IPS-18a (cell line): ENCODE data around the gene PSMB10.

Experiments used
- H3K27ac ChIP-seq: one replicate; pipeline ENCODE4 v1.5.1; 2013; ENCODE audit warnings: low read length
- H3K27me3 ChIP-seq: one replicate; pipeline ENCODE4 v1.6.1; 2013; ENCODE audit warnings: mild to moderate bottlenecking, low read length; ENCODE audit not compliant: control insufficient read depth, insufficient read depth
- H3K36me3 ChIP-seq: one replicate; pipeline ENCODE4 v1.6.1; 2013; ENCODE audit warnings: low read depth, low read length; ENCODE audit not compliant: control insufficient read depth
- H3K4me1 ChIP-seq: one replicate; pipeline ENCODE4 v1.6.1; 2013; ENCODE audit warnings: low read depth, low read length; ENCODE audit not compliant: control insufficient read depth
- H3K4me3 ChIP-seq: one replicate; pipeline ENCODE4 v1.5.1; 2013; ENCODE audit warnings: low read length
- H3K9ac ChIP-seq: one replicate; pipeline ENCODE4 v1.6.1; 2013; ENCODE audit warnings: mild to moderate bottlenecking, low read length, moderate library complexity
- H3K9me3 ChIP-seq: one replicate; pipeline ENCODE4 v1.6.1; 2013; ENCODE audit warnings: low read depth, low read length; ENCODE audit not compliant: control insufficient read depth

Gene PSMB10

DNA sequence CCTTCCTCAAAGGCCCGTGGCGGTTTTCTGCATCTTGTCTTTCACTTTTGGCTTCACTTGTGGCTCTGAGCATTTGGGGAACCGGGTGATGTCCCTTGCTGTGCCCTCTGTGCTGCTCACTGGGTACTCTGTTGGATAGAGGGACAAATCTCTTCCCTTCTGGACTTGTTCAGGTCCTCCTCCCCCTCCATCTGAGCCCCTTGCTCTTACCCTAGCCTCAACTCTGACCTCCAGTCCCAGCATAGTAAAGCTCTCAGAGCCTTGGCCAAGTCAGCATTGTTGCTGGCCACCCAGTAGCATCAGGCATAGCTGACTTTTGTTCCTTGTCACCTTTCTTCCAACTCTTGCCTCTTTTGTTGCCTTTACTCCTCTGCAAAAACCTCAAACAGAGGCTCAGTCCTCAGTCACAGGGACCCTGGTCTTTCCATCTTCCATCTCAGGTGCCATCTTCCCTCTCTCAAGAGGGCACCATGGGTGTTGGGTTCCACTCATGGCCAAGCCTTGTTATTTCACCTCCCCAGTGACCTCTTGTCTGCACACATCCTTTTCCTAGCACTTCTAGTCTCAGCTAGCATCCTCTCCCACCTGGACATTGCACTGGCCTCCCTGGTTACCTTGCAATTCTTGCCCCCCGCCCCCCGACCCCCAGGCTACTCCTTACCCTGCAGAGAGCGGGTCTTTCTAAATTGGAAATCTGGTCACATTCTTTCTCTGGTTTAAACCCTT is 393 bp upstream of the PSMB10 start:
- H3K36me3 ChIP-seq = no peaks in the 10 kb centered on the region
- no peaks in the 10 kb centered on the region for H3K27me3 ChIP-seq
- H3K9me3 ChIP-seq = no peaks in the 10 kb centered on the region
- H3K4me3 ChIP-seq = peak overlapping the region; percentile 96
- H3K4me1 ChIP-seq = no peaks in the 10 kb centered on the region
- peak overlapping the region; percentile 79 for H3K9ac ChIP-seq
- no peak overlapping the region for H3K27ac ChIP-seq

DNA sequence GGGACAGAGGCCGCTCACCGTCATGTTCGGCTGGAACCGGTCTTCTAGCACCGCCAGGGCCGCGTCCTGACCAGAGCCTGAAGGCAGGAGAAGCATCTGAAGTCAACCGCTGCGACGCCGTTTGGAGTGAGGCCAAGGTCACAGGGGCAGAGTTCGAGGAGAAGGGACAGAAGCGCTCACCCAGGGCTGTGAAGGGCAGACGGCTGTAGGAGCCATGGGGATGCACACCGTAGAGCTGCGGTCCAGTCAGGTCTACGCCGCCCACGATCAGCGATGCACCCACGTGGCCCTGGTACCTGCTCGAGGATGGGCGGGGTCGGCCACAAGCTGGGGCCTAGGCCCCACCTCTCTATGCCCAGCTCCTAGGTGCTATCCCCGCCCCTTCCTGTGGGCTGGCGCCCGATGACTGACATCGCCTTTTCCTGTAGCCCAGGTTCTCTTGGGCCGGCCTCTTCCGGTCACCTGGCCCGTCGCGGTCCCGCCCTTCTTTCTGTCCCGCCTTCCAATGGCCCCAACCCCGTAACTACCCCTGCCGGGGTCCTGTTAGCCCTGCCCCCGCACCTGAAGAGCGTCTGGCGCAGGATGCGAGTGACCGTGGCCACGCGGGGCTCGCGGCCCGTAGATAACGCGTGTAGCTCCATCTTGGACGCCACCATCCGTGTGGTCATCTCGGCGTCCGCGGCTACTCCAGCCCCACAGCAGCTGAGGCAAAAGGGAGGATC is 1.1 kb downstream of the PSMB10 start:
- Histone ChIP-seq H3K4me1 (no peaks in the 10 kb centered on the region), H3K27ac (peak overlapping the region; percentile 37)

DNA sequence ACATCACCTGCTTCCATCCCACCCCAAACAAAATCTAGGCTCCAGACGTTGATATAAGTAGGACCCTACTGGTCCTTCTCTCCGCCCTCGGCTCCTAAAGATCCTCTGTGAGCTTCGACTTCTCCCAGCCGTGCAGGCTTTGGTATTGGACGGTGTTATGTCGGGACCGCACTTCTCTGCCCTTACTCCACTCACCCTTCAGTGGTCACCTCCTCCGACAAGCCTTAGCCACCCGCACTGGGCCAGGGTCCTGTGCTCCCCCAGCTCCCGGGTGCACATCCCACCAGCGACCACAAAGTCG is 1.6 kb downstream of the PSMB10 start:
- Histone ChIP-seq H3K27ac (peak overlapping the region; percentile 22), H3K36me3 (no peaks in the 10 kb centered on the region)

More for the DNA sequence above, 1.1 kb downstream of the PSMB10 start:
- H3K9me3 ChIP-seq = no peaks in the 10 kb centered on the region
- H3K36me3 ChIP-seq = no peaks in the 10 kb centered on the region
- no peaks in the 10 kb centered on the region for H3K27me3 ChIP-seq
- H3K4me3 ChIP-seq = peak overlapping the region; percentile 96
- peak overlapping the region; percentile 79 for H3K9ac ChIP-seq

DNA sequence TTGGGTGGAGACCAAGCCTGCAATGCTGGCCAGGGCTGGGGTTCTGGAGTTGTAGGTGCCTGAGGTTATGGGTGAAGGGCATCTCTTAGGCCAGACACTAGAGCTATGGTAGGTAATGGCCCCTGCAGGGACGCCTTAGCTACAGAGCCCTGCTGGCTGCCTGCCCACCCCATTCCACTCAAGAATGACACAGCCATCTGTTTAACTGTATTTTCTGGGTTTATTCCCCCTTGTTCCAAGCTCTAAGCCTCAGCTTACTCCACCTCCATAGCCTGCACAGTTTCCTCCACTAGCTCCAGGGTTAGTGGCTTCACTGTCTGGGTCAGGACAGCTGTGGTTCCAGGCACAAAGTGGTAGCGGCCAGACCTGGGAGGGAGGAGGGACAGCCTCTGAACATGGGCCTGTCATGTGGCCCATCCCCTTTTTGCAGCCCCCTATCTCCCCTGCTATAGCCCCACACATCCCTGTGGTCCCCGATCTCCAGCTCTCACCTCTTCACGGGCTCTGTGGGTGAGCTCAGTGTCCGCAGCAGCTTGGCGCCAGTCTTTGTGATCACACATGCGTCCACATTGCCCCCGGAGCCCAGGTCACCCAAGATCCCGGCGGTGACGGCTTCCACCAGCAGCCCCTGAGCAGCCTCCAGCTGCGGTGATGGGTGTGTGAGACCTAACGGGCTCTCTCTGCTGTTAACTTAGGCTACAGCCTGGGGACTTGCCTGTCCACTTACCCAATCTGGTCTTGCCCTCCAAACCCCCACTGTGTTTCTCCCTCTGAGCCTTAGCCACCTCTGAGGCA is 2.1 kb downstream of the PSMB10 start:
- Histone ChIP-seq H3K27ac (no peak overlapping the region), H3K36me3 (no peaks in the 10 kb centered on the region), H3K27me3 (no peaks in the 10 kb centered on the region), H3K4me3 (peak overlapping the region; percentile 96), H3K9me3 (no peaks in the 10 kb centered on the region), H3K4me1 (no peaks in the 10 kb centered on the region), H3K9ac (peak overlapping the region; percentile 69)

More for the DNA sequence above, 1.6 kb downstream of the PSMB10 start:
- peak overlapping the region; percentile 96 for H3K4me3 ChIP-seq
- H3K4me1 ChIP-seq = no peaks in the 10 kb centered on the region
- peak overlapping the region; percentile 69 for H3K9ac ChIP-seq
- H3K27me3 ChIP-seq = no peaks in the 10 kb centered on the region
- no peaks in the 10 kb centered on the region for H3K9me3 ChIP-seq

DNA sequence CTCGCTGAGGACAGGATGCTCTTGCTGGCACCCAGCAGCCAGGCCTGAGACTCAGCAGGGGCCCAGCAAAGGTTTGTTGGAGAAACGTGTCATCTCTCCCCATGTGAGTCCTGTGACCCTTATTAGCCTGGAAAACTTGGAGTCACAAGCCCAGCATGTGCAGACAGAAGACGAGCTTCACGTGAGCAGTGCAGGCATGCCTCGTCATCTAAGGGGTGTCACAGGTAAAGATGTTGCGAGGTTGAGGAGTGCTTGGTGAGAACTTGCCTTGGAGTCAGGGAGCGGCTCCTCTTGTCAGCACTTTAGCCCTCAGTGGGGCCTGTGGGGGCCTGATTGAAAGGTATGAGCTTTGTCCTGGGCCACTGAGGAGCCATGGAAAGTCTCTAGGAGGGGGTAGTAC is 2.8 kb downstream of the PSMB10 start:
- Histone ChIP-seq H3K9me3 (no peaks in the 10 kb centered on the region), H3K27ac (no peak overlapping the region), H3K4me1 (no peaks in the 10 kb centered on the region), H3K4me3 (no peak overlapping the region), H3K9ac (no peak overlapping the region), H3K36me3 (no peaks in the 10 kb centered on the region), H3K27me3 (no peaks in the 10 kb centered on the region)

DNA sequence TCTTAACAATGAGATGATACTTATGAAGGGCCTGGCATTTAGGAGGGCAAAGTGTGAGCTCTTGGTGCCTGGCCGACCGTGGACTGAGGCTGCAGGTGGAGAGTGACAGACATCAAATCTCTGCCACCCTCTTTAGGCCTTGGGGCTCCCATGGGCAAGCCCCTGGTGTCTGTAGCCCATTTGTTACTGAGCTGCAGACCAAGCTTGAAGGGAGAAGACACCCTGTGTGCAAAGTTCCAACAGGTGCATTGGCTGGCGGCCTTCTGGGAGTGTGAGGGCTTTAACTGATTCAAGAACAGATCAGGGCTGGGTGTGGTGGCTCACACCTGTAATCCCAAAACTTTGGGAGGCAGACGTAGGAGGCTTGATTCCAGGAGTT is 4.2 kb downstream of the PSMB10 start:
- no peak overlapping the region for H3K4me3 ChIP-seq
- H3K9me3 ChIP-seq = no peaks in the 10 kb centered on the region
- H3K36me3 ChIP-seq = no peaks in the 10 kb centered on the region
- no peaks in the 10 kb centered on the region for H3K27me3 ChIP-seq
- H3K4me1 ChIP-seq = no peaks in the 10 kb centered on the region
- H3K27ac ChIP-seq = no peak overlapping the region
- no peak overlapping the region for H3K9ac ChIP-seq

DNA sequence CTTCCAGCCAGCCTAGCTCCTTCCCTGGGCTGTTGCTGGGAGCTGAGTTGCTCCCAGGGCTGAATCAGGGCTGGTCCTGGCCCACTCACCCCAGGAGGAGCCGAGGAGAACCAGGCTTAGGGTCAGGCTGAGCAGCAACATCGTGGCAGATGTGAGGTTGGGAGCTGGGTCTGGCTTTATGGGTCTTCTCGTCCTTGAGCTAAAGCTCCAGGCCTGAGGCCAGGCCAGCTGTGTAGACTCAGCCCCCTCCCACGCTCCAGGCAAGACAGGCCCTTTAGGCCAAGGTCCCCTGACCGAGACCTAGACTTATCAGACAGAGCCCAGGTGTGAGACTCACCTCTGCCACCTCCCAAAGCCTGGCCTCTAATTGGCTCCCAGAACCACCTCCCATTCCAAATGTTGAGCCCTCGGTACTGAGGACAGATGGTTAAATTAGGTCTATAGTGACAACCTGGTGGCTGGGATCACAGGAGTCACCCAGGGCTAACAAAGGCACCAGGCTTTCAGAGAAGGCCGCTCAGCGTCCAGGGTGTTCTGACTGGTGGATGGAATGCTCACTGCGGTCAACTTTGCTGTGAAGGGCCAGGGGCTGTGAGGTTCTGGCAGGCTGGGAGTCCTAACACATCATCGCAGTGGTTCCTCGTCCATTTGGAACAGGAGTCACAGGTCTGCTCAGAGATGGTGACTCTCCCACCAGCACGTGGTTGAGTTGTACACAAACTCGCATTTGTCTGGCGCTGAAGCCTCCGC is 4.8 kb downstream of the PSMB10 start, which contains the start of gene CTRL:
Gene CTRL (minus strand): TSS at position 151 of the 750 bp plus-strand sequence. CDS start 10 bp downstream, at position 141.
- Histone ChIP-seq H3K36me3 (no peaks in the 10 kb centered on the region), H3K9me3 (no peaks in the 10 kb centered on the region), H3K9ac (no peak within 1 kb of the TSS), H3K27ac (no peak within 1 kb of the TSS), H3K4me1 (no peaks in the 10 kb centered on the region), H3K27me3 (no peaks in the 10 kb centered on the region), H3K4me3 (no peak within 1 kb of the TSS)

DNA sequence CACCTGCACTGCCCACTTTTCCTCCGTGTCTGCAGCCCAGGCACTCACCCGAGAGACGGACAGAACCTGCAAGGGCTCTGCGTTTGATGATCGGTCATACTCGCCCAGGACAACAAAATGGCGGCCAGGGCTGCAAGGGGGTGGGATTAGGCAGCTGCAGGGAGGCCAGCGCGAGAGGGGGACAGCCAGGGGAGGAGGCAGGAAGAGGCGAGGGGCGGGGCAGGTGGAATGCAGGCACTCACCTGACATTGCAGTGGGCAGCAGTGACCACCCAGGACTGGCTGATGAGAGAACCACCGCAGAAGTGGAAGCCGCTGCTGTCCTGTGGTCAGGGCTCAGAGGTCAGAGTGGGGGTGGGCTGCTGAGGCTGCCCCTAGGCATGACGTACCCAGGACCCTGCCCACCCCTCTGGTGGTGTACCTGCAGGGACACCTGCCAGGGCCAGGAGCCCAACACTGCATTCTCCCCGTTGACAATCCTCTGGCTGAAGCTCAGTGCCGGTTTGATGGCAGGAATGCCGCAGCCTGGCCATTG is 5.9 kb downstream of the PSMB10 start:
- no peaks in the 10 kb centered on the region for H3K36me3 ChIP-seq
- H3K27me3 ChIP-seq = no peaks in the 10 kb centered on the region
- H3K9ac ChIP-seq = no peak overlapping the region
- no peak overlapping the region for H3K27ac ChIP-seq
- H3K4me1 ChIP-seq = no peaks in the 10 kb centered on the region
- H3K9me3 ChIP-seq = no peaks in the 10 kb centered on the region
- no peak overlapping the region for H3K4me3 ChIP-seq

DNA sequence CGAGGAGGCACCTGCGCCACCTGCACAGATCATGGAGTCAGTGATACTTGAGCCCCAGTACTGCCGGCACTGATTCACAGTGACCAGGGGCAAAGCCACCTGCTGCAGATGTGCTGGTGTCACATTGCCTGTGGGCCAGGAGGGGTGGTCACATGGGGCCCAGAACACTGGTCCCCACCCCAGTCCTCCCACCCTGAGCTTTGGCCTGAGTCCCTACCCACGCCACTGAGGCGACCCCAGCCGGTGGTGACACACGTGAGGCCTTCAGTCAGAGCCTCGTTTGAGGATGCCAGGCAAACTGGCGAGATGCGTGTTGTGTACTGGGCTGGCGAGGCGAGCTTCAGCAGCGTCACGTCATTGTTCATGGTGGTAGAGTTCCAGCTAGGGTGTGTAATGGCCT is 6.5 kb downstream of the PSMB10 start:
- H3K27ac ChIP-seq = no peak overlapping the region
- no peak overlapping the region for H3K9ac ChIP-seq
- H3K4me1 ChIP-seq = no peaks in the 10 kb centered on the region
- H3K9me3 ChIP-seq = no peaks in the 10 kb centered on the region
- H3K36me3 ChIP-seq = no peaks in the 10 kb centered on the region
- H3K4me3 ChIP-seq = no peak overlapping the region
- H3K27me3 ChIP-seq = no peaks in the 10 kb centered on the region

DNA sequence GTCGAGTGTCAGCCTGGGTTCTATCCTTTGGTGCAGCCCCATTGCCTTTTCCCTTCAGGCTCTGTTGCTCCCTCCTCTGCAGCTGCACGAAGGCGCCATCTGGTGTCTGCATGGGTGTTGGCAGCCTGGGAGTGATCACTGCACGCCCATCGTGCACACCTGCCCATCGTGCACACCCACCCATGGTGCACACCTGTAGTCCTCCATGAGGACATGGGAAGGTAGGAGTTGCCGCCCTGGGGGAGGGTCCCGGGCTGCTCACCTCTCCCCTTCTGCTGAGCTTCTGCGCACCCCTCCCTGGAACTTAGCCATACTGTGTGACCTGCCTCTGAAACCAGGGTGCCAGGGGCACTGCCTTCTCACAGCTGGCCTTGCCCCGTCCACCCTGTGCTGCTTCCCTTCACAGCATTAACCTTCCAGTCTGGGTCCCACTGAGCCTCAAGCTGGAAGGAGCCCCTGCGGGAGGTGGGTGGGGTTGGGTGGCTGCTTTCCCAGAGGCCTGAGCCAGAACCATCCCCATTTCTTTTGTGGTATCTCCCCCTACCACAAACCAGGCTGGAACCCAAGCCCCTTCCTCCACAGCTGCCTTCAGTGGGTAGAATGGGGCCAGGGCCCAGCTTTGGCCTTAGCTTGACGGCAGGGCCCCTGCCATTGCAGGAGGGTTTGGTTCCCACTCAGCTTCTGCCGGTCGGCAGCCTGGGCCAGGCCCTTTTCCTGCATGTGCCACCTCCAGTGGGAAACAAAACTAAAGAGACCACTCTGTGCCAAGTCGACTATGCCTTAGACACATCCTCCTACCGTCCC is 7.9 kb downstream of the PSMB10 start:
- no peaks in the 10 kb centered on the region for H3K9me3 ChIP-seq
- H3K4me3 ChIP-seq = no peak overlapping the region
- no peaks in the 10 kb centered on the region for H3K36me3 ChIP-seq
- H3K27me3 ChIP-seq = no peaks in the 10 kb centered on the region
- H3K27ac ChIP-seq = no peak overlapping the region
- no peaks in the 10 kb centered on the region for H3K4me1 ChIP-seq
- H3K9ac ChIP-seq = no peak overlapping the region
